Adrenal gland (tissue), 5 donors: Measurements from ENCODE around the gene CACNA1G.

Experiments
- CTCF ChIP-seq, 6 experiments: fragments of 450-650 bp in 4 of 6; fragments of 200-600 bp in 2 of 6; sonication (generic) in 1 of 6; IDR thresholded peaks; 1 replicate in 5 of 6; 2 replicates in 1 of 6; pipeline versions ENCODE4 v1.5.1 to v1.8.0; 2016 to 2021; ENCODE audit warnings: antibody characterized with exemption in 6 of 6, mild to moderate bottlenecking in 2 of 6, moderate library complexity in 1 of 6
- POLR2A ChIP-seq, 2 donors: fragments of 450-650 bp; IDR thresholded peaks; one replicate each; pipeline ENCODE4 v1.6.1; 2017; ENCODE audit warnings: antibody characterized with exemption in 2 of 2, mild to moderate bottlenecking in 2 of 2, moderate library complexity in 1 of 2
- donor health status: DM: no; HTN: no; CAD: no.

- TF ChIP-seq CTCF (IDR thresholded peaks at IDR 0.05) = no peak
- no peak for TF ChIP-seq POLR2A (IDR thresholded peaks at IDR 0.05)
Measured at GRCh38 chr17:50572541-50572940, 12.0 kb downstream of the CACNA1G start.
